H9 (cell line): ENCODE measurements around the gene HMG20B. TPM values are rescaled to one million over a fixed set of nuclear protein-coding genes. Genes with fewer than 3 reads are reported as not detected.

Source experiments
- DNase-seq: peaks from one replicate; pipeline ENCODE4 v3.0.0-alpha.2; 2017
- H2AFZ ChIP-seq: one replicate; pipeline ENCODE4 v1.6.1; 2013; ENCODE audit warnings: mild to moderate bottlenecking, low read length, control low read depth, moderate library complexity
- H2AK5ac ChIP-seq: 2 replicates; pipeline ENCODE4 v1.6.1; 2013; ENCODE audit warnings: low read length, control low read depth, mixed read lengths; ENCODE audit not compliant: insufficient read length
- H2BK120ac ChIP-seq: one replicate; pipeline ENCODE4 v1.6.1; 2013; ENCODE audit warnings: low read depth, mild to moderate bottlenecking, low read length, control low read depth, inconsistent platforms; ENCODE audit not compliant: poor library complexity, severe bottlenecking
- H2BK12ac ChIP-seq: 2 replicates; pipeline ENCODE4 v1.6.1; 2013; ENCODE audit warnings: low read length, control low read depth, mixed read lengths, low read depth; ENCODE audit not compliant: insufficient read length
- H2BK15ac ChIP-seq: 2 replicates; pipeline ENCODE4 v1.6.1; 2013; ENCODE audit warnings: low read depth, low read length, control low read depth
- H2BK20ac ChIP-seq: one replicate; pipeline ENCODE4 v1.6.1; 2013; ENCODE audit warnings: low read depth, mild to moderate bottlenecking, low read length, control low read depth, inconsistent platforms; ENCODE audit not compliant: poor library complexity, severe bottlenecking
- H2BK5ac ChIP-seq: 2 replicates; pipeline ENCODE4 v1.6.1; 2013; ENCODE audit warnings: low read length, control low read depth, mixed read lengths; ENCODE audit not compliant: insufficient read length
- H3K14ac ChIP-seq: 2 replicates; pipeline ENCODE4 v1.6.1; 2013; ENCODE audit warnings: low read length, control low read depth; ENCODE audit not compliant: insufficient read depth
- H3K18ac ChIP-seq: 2 replicates; pipeline ENCODE4 v1.6.1; 2013; ENCODE audit warnings: low read depth, mild to moderate bottlenecking, mixed read lengths, low read length, control low read depth; ENCODE audit not compliant: insufficient read length
- H3K23ac ChIP-seq: 2 replicates; pipeline ENCODE4 v1.6.1; 2013; ENCODE audit warnings: low read length, control low read depth, mixed read lengths, low read depth; ENCODE audit not compliant: insufficient read length
- H3K23me2 ChIP-seq: 2 replicates; pipeline ENCODE4 v1.6.1; 2013; ENCODE audit warnings: low read depth, mild to moderate bottlenecking, mixed read lengths, low read length, control low read depth; ENCODE audit not compliant: insufficient read length, poor library complexity, severe bottlenecking
- H3K27ac ChIP-seq: 2 replicates; pipeline ENCODE4 v1.5.1; 2013; ENCODE audit warnings: low read length, control low read depth, mixed read lengths, low read depth; ENCODE audit not compliant: insufficient read length
- H3K27me3 ChIP-seq: 2 replicates; pipeline ENCODE4 v1.6.1; 2013; ENCODE audit warnings: low read length, control low read depth, inconsistent platforms; ENCODE audit not compliant: insufficient read depth
- H3K4ac ChIP-seq: 2 replicates; pipeline ENCODE4 v1.6.1; 2013; ENCODE audit warnings: low read depth, mild to moderate bottlenecking, control low read depth, inconsistent platforms, low read length, moderate library complexity
- H3K4me1 ChIP-seq: 2 replicates; pipeline ENCODE4 v1.6.1; 2013; ENCODE audit warnings: low read length, control low read depth, inconsistent platforms; ENCODE audit not compliant: insufficient read depth
- H3K4me2 ChIP-seq: 2 replicates; pipeline ENCODE4 v1.6.1; 2013; ENCODE audit warnings: low read length, control low read depth, mixed read lengths; ENCODE audit not compliant: insufficient read length, insufficient read depth
- H3K56ac ChIP-seq: 2 replicates; pipeline ENCODE4 v1.6.1; 2013; ENCODE audit warnings: low read depth, mild to moderate bottlenecking, mixed read lengths, low read length, control low read depth; ENCODE audit not compliant: insufficient read length
- H3K79me1 ChIP-seq: 2 replicates; pipeline ENCODE4 v1.6.1; 2013; ENCODE audit warnings: low read depth, mild to moderate bottlenecking, moderate library complexity, low read length, control low read depth, inconsistent platforms; ENCODE audit not compliant: insufficient read depth, poor library complexity, severe bottlenecking
- H3K79me2 ChIP-seq: 2 replicates; pipeline ENCODE4 v1.6.1; 2013; ENCODE audit warnings: low read length, control low read depth, inconsistent platforms; ENCODE audit not compliant: insufficient read depth
- H3K9ac ChIP-seq: 2 replicates; pipeline ENCODE4 v1.6.1; 2013; ENCODE audit warnings: low read length, control low read depth, mixed read lengths; ENCODE audit not compliant: insufficient read length; ENCODE audit errors: extremely low read depth
- H3K9me3 ChIP-seq: one replicate; pipeline ENCODE4 v1.6.1; 2013; ENCODE audit warnings: low read depth, low read length, inconsistent platforms; ENCODE audit not compliant: control insufficient read depth
- H3T11ph ChIP-seq: one replicate; pipeline ENCODE4 v1.6.1; 2013; ENCODE audit warnings: mild to moderate bottlenecking, low read length, control low read depth, inconsistent platforms
- H4K20me1 ChIP-seq: one replicate; pipeline ENCODE4 v1.6.1; 2013; ENCODE audit not compliant: control insufficient read depth, insufficient read length, insufficient read depth
- H4K5ac ChIP-seq: 2 replicates; pipeline ENCODE4 v1.6.1; 2013; ENCODE audit warnings: low read depth, mild to moderate bottlenecking, mixed read lengths, low read length, control low read depth; ENCODE audit not compliant: insufficient read length
- H4K8ac ChIP-seq: replicated peaks from 2 replicates; pipeline ENCODE4 v1.6.1; 2013; ENCODE audit warnings: low read length, control low read depth, mixed read lengths, low read depth; ENCODE audit not compliant: insufficient read length
- H4K91ac ChIP-seq: 2 replicates; pipeline ENCODE4 v1.6.1; 2013; ENCODE audit warnings: low read depth, mild to moderate bottlenecking, moderate library complexity, mixed read lengths, low read length, control low read depth; ENCODE audit not compliant: insufficient read length
- H3K27ac Mint-ChIP-seq, 3 experiments: 2 replicates in 2 of 3; 3 replicates in 1 of 3; pipeline ENCODE4 v1.8.0; 2020 to 2021; ENCODE audit warnings: mixed read lengths in 3 of 3, mild to moderate bottlenecking in 1 of 3, moderate library complexity in 1 of 3
- H3K27me3 Mint-ChIP-seq: 2 replicates; pipeline ENCODE4 v1.8.0; 2021; ENCODE audit warnings: low read depth, mild to moderate bottlenecking, moderate library complexity, mixed read lengths
- H3K36me3 Mint-ChIP-seq, 3 experiments: 2 replicates in 2 of 3; 3 replicates in 1 of 3; pipeline ENCODE4 v1.8.0; 2020 to 2021; ENCODE audit warnings: low read depth in 3 of 3, mixed read lengths in 3 of 3; ENCODE audit not compliant: insufficient read depth in 1 of 3
- H3K4me1 Mint-ChIP-seq, 2 experiments: 2 replicates each; pipeline ENCODE4 v1.8.0; 2020; ENCODE audit warnings: mixed read lengths in 2 of 2
- H3K4me3 Mint-ChIP-seq, 2 experiments: 2 replicates in 1 of 2; 3 replicates in 1 of 2; pipeline ENCODE4 v1.8.0; 2020 to 2021; ENCODE audit warnings: mild to moderate bottlenecking in 2 of 2, mixed read lengths in 2 of 2, moderate library complexity in 1 of 2
- H3K9me3 Mint-ChIP-seq, 2 experiments: 2 replicates in 1 of 2; 3 replicates in 1 of 2; pipeline ENCODE4 v1.8.0; 2020; ENCODE audit warnings: mild to moderate bottlenecking in 2 of 2, mixed read lengths in 2 of 2, moderate library complexity in 1 of 2
- WGBS: extraction: QIAGEN DNeasy Blood & Tissue Kit; methylation state at CpG from one replicate; pipeline ENCODE4 v1.1.7; 2013; ENCODE audit warnings: missing lambda C conversion rate, low lambda C conversion rate, mixed read lengths; ENCODE audit not compliant: insufficient read length; ENCODE audit errors: extremely low coverage; 5-methylcytosine and 5-hydroxymethylcytosine counted together
- total RNA-seq: library from RNA; stranded (reverse); gene quantifications from 2 replicates; pipeline ENCODE4 v1.2.1, GENCODE V29; 2021
- TF ChIP-seq, protein P1 (sequence below): fragments of 200-600 bp; sonication (generic); conservative IDR thresholded peaks from 3 replicates; pipeline ENCODE4 v1.8.0; 2021; ENCODE audit warnings: antibody characterized with exemption, mild to moderate bottlenecking

HMG20B gene
- total RNA-seq, 1 experiment from 2014 or later = 58.1 TPM

DNA sequence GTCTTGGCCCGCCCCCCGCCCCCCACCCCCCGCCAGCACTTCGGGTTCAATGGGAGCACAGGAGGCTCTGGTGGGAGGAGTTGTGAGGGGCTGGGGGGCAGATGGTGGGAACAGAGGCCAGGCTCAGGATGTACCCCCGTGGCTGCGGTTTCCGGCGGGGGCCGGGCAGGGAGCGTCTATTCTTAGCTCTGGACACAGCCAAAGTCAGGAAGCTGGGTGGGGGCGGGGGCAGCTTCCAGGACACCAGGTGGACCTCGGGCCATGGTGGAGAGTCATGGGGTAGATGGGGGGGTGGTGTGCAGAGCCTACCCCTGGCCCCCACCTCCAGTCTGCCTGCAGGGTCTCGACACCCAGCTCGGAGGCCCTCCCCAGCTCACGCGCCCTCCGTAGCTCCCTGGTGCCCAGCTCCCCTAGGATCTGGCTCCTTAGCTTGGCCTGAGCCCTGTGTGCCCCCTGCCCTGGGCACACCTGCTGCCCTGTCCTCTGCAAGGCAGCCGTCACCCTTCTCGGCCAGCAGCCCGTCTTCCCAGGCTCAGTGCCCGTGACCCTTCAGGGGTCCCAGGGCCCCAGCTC, 36.1 kb downstream of the HMG20B start:
- Mint-ChIP-seq H3K36me3 (peaks cover 7 to 12% (median 7%) of the 10 kb centered on the region in 3 experiments; a peak in 6 of 7 replicates), H3K4me1 (peaks cover 12% of the 10 kb centered on the region in 2 experiments), H3K27ac (no peak overlapping the region), H3K4me3 (no peak overlapping the region), H3K27me3 (peaks cover 2% of the 10 kb centered on the region), H3K9me3 (no peaks in the 10 kb centered on the region)
- H2BK20ac ChIP-seq = no peak overlapping the region
- no peak overlapping the region for H3K56ac ChIP-seq
- H4K5ac ChIP-seq = no peak overlapping the region
- H2BK120ac ChIP-seq = no peak overlapping the region
- H3K27ac ChIP-seq = no peak overlapping the region
- H4K91ac ChIP-seq = no peak overlapping the region
- H3K9me3 ChIP-seq = no peaks in the 10 kb centered on the region
- no peaks in the 10 kb centered on the region for H3K79me2 ChIP-seq
- no peaks in the 10 kb centered on the region for H3K79me1 ChIP-seq
- WGBS = no CpG with 5 or more reads among the region's 21 CpGs
- DNase-seq = no peak
- peaks cover 2% of the 10 kb centered on the region for H3K23me2 ChIP-seq
- H3K4ac ChIP-seq = no peak overlapping the region
- H2AK5ac ChIP-seq = no peak overlapping the region
- no peak overlapping the region for H2BK5ac ChIP-seq
- H2BK12ac ChIP-seq = no peak overlapping the region
- H2AFZ ChIP-seq = no peak overlapping the region
- no peak overlapping the region for H2BK15ac ChIP-seq
- H4K20me1 ChIP-seq = no peaks in the 10 kb centered on the region
- H3K27me3 ChIP-seq = peaks cover 5% of the 10 kb centered on the region; the same call in 1 of the 2 replicates
- no peaks in the 10 kb centered on the region; the same call in 1 of the 2 replicates for H3K4me1 ChIP-seq
- no peak overlapping the region for H3K9ac ChIP-seq
- H4K8ac ChIP-seq = no peak overlapping the region
- no peak overlapping the region for H3T11ph ChIP-seq
- TF ChIP-seq, protein P1, sequence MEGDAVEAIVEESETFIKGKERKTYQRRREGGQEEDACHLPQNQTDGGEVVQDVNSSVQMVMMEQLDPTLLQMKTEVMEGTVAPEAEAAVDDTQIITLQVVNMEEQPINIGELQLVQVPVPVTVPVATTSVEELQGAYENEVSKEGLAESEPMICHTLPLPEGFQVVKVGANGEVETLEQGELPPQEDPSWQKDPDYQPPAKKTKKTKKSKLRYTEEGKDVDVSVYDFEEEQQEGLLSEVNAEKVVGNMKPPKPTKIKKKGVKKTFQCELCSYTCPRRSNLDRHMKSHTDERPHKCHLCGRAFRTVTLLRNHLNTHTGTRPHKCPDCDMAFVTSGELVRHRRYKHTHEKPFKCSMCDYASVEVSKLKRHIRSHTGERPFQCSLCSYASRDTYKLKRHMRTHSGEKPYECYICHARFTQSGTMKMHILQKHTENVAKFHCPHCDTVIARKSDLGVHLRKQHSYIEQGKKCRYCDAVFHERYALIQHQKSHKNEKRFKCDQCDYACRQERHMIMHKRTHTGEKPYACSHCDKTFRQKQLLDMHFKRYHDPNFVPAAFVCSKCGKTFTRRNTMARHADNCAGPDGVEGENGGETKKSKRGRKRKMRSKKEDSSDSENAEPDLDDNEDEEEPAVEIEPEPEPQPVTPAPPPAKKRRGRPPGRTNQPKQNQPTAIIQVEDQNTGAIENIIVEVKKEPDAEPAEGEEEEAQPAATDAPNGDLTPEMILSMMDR = no peak
- H3K18ac ChIP-seq = no peak overlapping the region
- no peak overlapping the region for H3K23ac ChIP-seq
- no peak overlapping the region; the same call in 1 of the 2 replicates for H3K14ac ChIP-seq
- H3K4me2 ChIP-seq = no peak overlapping the region
